HepG2 (cell line): Measurements from ENCODE around the gene SERPINA9. TPM values are rescaled to one million over a fixed set of nuclear protein-coding genes. Genes with fewer than 3 reads are reported as not detected.

Experiments
- ATM ChIP-seq: fragments of 450-650 bp; IDR thresholded peaks from 2 replicates; pipeline ENCODE4 v1.7.1; 2017; ENCODE audit warnings: mild to moderate bottlenecking, borderline replicate concordance
- ATRX ChIP-seq: sonication (generic); formaldehyde crosslinking; IDR thresholded peaks from 2 replicates; pipeline ENCODE4 v1.4.0; 2020; ENCODE audit warnings: missing genetic modification reagents, borderline replicate concordance
- GZF1 ChIP-seq: sonication (generic); formaldehyde crosslinking; IDR thresholded peaks from 2 replicates; pipeline ENCODE4 v1.5.1; 2020; ENCODE audit warnings: mild to moderate bottlenecking, missing genetic modification reagents
- HNF4A ChIP-seq: sonication (generic); formaldehyde crosslinking; IDR thresholded peaks from 2 replicates; pipeline ENCODE4 v1.4.0; 2020; ENCODE audit warnings: missing genetic modification reagents
- NR2F2 ChIP-seq: IDR thresholded peaks from 2 replicates; pipeline ENCODE4 v1.6.1; 2012; ENCODE audit warnings: low read depth, inconsistent platforms, borderline replicate concordance
- PHF21A ChIP-seq: sonication (generic); formaldehyde crosslinking; IDR thresholded peaks from 2 replicates; pipeline ENCODE4 v1.5.0; 2020; ENCODE audit warnings: mild to moderate bottlenecking, missing genetic modification reagents
- PRMT3 ChIP-seq: sonication (generic); formaldehyde crosslinking; IDR thresholded peaks from 2 replicates; pipeline ENCODE4 v1.8.1; 2022; ENCODE audit warnings: low read depth, mild to moderate bottlenecking, moderate library complexity, missing genetic modification reagents, borderline replicate concordance
- RXRA ChIP-seq: sonication (generic); formaldehyde crosslinking; IDR thresholded peaks from 2 replicates; pipeline ENCODE4 v1.5.1; 2020; ENCODE audit warnings: missing genetic modification reagents
- SCMH1 ChIP-seq: sonication (generic); formaldehyde crosslinking; IDR thresholded peaks from 2 replicates; pipeline ENCODE4 v1.9.0; 2021; ENCODE audit warnings: missing genetic modification reagents, mild to moderate bottlenecking, borderline replicate concordance
- SOX5 ChIP-seq: IDR thresholded peaks from 2 replicates; pipeline ENCODE4 v1.6.1; 2016; ENCODE audit warnings: borderline replicate concordance
- TP53 ChIP-seq: sonication (generic); formaldehyde crosslinking; conservative IDR thresholded peaks from 2 replicates; pipeline ENCODE4 v1.4.0; 2020; ENCODE audit warnings: missing genetic modification reagents
- ZBTB7B ChIP-seq: sonication (generic); formaldehyde crosslinking; IDR thresholded peaks from 2 replicates; pipeline ENCODE4 v1.4.0; 2020; ENCODE audit warnings: missing genetic modification reagents
- ZFP41 ChIP-seq: sonication (generic); formaldehyde crosslinking; IDR thresholded peaks from 2 replicates; pipeline ENCODE4 v1.4.0; 2020; ENCODE audit warnings: mild to moderate bottlenecking, missing genetic modification reagents, borderline replicate concordance
- ZNF207 ChIP-seq: fragments of 450-650 bp; IDR thresholded peaks from 2 replicates; pipeline ENCODE4 v1.6.1; 2016; ENCODE audit warnings: antibody characterized with exemption, borderline replicate concordance
- ZNF354B ChIP-seq: sonication (generic); formaldehyde crosslinking; IDR thresholded peaks from 2 replicates; pipeline ENCODE4 v1.8.0; 2022; ENCODE audit warnings: mild to moderate bottlenecking, missing genetic modification reagents
- ZNF737 ChIP-seq: sonication (generic); formaldehyde crosslinking; IDR thresholded peaks from 2 replicates; pipeline ENCODE4 v1.5.0; 2020; ENCODE audit warnings: missing genetic modification reagents, mild to moderate bottlenecking, borderline replicate concordance
- polyA plus RNA-seq, 8 experiments: library from polyadenylated mRNA; depleted of rRNA in 3 of 8; stranded (reverse) in 7 of 8; unstranded in 1 of 8; fragments of >200 nt; fragmentation: Illumina TruSeq in 4 of 8; extraction: Trizol in 4 of 8; gene quantifications; 2 replicates each; pipeline versions ENCODE4 v1.2.1 to v1.2.3, GENCODE V29; 2011 to 2016; ENCODE audit warnings: low read depth in 4 of 8, missing spikeins in 1 of 8, mixed read lengths in 1 of 8; ENCODE audit not compliant: insufficient read depth in 1 of 8
- total RNA-seq, 5 experiments: library from RNA; depleted of rRNA; stranded (reverse); fragments of >200 nt; fragmentation: Illumina TruSeq; extraction: Trizol; gene quantifications; 2 replicates each; pipeline ENCODE4 v1.2.3, GENCODE V29; 2016; ENCODE audit warnings: low read depth in 1 of 5
- TF ChIP-seq, protein P1 (sequence below): sonication (generic); formaldehyde crosslinking; IDR thresholded peaks from 2 replicates; pipeline ENCODE4 v1.4.0; 2020; ENCODE audit warnings: missing genetic modification reagents, borderline replicate concordance
- TF ChIP-seq, protein P2 (sequence below): sonication (generic); formaldehyde crosslinking; conservative IDR thresholded peaks from 2 replicates; pipeline ENCODE4 v1.4.0; 2020; ENCODE audit warnings: missing genetic modification reagents
- TF ChIP-seq, protein P3 (sequence below): sonication (generic); IDR thresholded peaks from 2 replicates; pipeline ENCODE4 v1.6.1; 2016; ENCODE audit warnings: low read depth, borderline replicate concordance
- TF ChIP-seq, protein P4 (sequence below): sonication (generic); formaldehyde crosslinking; IDR thresholded peaks from 2 replicates; pipeline ENCODE4 v1.4.0; 2020; ENCODE audit warnings: mild to moderate bottlenecking, missing genetic modification reagents
- TF ChIP-seq, protein P5 (sequence below): sonication (generic); formaldehyde crosslinking; IDR thresholded peaks from 2 replicates; pipeline ENCODE4 v1.5.0; 2020; ENCODE audit warnings: missing genetic modification reagents

The SERPINA9 gene
- total and polyA plus RNA-seq, 2 of the 13 experiments (the other 11 are each of a cell fraction or from before 2014, with no cell fraction given) = 0.21 TPM; not detected in 1

DNA sequence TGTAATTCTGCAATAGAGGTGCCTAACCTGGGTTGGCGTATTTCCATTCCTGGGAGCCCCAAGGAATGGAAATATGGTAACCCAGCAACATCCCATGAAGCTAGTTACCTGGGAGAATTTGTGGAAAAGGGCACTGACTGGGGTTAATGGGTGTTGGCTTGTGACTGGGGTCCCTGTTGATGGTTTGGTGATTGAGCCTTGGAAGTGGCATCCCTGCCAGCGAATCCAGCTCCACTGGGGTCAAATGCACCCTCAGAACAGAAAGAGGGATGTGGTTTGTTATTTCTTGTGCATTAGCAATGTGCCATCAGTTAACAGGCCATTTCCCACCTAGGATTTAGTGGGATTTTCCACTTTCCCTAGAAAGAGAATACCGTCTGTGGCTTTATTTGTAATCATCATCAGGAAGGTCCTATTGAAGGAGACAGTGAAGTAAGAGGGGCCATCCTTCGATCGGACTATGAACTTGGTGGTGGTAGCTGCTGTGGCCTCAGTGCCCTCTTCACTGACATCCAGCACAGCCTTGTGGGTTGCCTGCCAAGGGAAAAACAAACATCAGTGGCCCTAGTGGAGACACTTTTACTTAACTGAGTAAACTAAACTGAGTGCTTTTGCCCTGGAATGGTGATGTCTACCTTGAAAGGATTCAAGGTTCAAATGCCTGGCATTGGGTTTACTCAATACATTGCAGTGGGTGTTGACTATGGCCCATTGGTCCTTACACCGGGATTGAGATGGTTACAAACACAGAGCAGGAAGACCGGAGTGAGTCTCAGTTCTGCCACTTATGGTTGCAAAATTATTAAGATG lies 13.0 kb downstream of the SERPINA9 start (continued):
- TF ChIP-seq, protein P1, sequence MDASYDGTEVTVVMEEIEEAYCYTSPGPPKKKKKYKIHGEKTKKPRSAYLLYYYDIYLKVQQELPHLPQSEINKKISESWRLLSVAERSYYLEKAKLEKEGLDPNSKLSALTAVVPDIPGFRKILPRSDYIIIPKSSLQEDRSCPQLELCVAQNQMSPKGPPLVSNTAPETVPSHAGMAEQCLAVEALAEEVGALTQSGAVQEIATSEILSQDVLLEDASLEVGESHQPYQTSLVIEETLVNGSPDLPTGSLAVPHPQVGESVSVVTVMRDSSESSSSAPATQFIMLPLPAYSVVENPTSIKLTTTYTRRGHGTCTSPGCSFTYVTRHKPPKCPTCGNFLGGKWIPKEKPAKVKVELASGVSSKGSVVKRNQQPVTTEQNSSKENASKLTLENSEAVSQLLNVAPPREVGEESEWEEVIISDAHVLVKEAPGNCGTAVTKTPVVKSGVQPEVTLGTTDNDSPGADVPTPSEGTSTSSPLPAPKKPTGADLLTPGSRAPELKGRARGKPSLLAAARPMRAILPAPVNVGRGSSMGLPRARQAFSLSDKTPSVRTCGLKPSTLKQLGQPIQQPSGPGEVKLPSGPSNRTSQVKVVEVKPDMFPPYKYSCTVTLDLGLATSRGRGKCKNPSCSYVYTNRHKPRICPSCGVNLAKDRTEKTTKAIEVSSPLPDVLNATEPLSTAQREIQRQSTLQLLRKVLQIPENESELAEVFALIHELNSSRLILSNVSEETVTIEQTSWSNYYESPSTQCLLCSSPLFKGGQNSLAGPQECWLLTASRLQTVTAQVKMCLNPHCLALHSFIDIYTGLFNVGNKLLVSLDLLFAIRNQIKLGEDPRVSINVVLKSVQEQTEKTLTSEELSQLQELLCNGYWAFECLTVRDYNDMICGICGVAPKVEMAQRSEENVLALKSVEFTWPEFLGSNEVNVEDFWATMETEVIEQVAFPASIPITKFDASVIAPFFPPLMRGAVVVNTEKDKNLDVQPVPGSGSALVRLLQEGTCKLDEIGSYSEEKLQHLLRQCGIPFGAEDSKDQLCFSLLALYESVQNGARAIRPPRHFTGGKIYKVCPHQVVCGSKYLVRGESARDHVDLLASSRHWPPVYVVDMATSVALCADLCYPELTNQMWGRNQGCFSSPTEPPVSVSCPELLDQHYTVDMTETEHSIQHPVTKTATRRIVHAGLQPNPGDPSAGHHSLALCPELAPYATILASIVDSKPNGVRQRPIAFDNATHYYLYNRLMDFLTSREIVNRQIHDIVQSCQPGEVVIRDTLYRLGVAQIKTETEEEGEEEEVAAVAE (CRISPR knock-in tag) = no peak; the same call in 1 of the 2 replicates
- no peak for TF ChIP-seq ATM
- TF ChIP-seq HNF4A = peak; percentile 91
- TF ChIP-seq SOX5 (CRISPR knock-in tag) = peak; percentile 76
- no peak for TF ChIP-seq TP53 (CRISPR knock-in tag)
- no peak for TF ChIP-seq ZNF207
- TF ChIP-seq ZFP41 = no peak
- TF ChIP-seq ZNF354B = no peak
- peak; percentile 76 for TF ChIP-seq NR2F2
- peak; percentile 79; the same call in 1 of the 2 replicates for TF ChIP-seq PHF21A (CRISPR knock-in tag)
- TF ChIP-seq, protein P2, sequence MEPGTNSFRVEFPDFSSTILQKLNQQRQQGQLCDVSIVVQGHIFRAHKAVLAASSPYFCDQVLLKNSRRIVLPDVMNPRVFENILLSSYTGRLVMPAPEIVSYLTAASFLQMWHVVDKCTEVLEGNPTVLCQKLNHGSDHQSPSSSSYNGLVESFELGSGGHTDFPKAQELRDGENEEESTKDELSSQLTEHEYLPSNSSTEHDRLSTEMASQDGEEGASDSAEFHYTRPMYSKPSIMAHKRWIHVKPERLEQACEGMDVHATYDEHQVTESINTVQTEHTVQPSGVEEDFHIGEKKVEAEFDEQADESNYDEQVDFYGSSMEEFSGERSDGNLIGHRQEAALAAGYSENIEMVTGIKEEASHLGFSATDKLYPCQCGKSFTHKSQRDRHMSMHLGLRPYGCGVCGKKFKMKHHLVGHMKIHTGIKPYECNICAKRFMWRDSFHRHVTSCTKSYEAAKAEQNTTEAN (CRISPR knock-in tag) = 0 out of 2 replicates have a peak, but pooled peaks have one; percentile 26
- TF ChIP-seq, protein P3, sequence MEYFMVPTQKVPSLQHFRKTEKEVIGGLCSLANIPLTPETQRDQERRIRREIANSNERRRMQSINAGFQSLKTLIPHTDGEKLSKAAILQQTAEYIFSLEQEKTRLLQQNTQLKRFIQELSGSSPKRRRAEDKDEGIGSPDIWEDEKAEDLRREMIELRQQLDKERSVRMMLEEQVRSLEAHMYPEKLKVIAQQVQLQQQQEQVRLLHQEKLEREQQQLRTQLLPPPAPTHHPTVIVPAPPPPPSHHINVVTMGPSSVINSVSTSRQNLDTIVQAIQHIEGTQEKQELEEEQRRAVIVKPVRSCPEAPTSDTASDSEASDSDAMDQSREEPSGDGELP = no peak; the same call in 1 of the 2 replicates
- TF ChIP-seq PRMT3 (CRISPR knock-in tag) = no peak
- TF ChIP-seq, protein P4, sequence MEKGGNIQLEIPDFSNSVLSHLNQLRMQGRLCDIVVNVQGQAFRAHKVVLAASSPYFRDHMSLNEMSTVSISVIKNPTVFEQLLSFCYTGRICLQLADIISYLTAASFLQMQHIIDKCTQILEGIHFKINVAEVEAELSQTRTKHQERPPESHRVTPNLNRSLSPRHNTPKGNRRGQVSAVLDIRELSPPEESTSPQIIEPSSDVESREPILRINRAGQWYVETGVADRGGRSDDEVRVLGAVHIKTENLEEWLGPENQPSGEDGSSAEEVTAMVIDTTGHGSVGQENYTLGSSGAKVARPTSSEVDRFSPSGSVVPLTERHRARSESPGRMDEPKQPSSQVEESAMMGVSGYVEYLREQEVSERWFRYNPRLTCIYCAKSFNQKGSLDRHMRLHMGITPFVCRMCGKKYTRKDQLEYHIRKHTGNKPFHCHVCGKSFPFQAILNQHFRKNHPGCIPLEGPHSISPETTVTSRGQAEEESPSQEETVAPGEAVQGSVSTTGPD (CRISPR knock-in tag) = peak; percentile 76
- no peak for TF ChIP-seq GZF1 (CRISPR knock-in tag)
- TF ChIP-seq ZNF737 (CRISPR knock-in tag) = no peak
- peak; percentile 43; the same call in 1 of the 2 replicates for TF ChIP-seq ZBTB7B
- TF ChIP-seq, protein P5, sequence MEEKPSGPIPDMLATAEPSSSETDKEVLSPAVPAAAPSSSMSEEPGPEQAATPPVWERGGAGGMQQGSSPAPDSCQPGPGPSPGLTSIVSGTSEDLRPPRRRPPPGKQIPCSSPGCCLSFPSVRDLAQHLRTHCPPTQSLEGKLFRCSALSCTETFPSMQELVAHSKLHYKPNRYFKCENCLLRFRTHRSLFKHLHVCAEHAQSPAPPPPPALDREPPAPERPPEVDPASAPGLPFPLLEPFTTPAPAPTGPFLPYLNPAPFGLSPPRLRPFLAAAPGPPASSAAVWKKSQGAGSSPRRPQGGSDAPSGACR = peak; percentile 70; the same call in 1 of the 2 replicates
- no peak for TF ChIP-seq SCMH1 (CRISPR knock-in tag)
- TF ChIP-seq ATRX (CRISPR knock-in tag) = no peak
- peak; percentile 82; the same call in 1 of the 2 replicates for TF ChIP-seq RXRA (CRISPR knock-in tag)
